NCI-H2196 (cell line): ENCODE data around the gene EMB.
"Not testable (repeated sequence)": the region's sequence is repeated elsewhere in the genome, so short reads cannot be mapped to it uniquely, and the experiment has no call there.

Experiments
- DNase-seq: peaks from one replicate; lab custom pipeline; 2025; ENCODE audit not compliant: unreplicated experiment; lab: John Stamatoyannopoulos, UW

EMB gene

DNA sequence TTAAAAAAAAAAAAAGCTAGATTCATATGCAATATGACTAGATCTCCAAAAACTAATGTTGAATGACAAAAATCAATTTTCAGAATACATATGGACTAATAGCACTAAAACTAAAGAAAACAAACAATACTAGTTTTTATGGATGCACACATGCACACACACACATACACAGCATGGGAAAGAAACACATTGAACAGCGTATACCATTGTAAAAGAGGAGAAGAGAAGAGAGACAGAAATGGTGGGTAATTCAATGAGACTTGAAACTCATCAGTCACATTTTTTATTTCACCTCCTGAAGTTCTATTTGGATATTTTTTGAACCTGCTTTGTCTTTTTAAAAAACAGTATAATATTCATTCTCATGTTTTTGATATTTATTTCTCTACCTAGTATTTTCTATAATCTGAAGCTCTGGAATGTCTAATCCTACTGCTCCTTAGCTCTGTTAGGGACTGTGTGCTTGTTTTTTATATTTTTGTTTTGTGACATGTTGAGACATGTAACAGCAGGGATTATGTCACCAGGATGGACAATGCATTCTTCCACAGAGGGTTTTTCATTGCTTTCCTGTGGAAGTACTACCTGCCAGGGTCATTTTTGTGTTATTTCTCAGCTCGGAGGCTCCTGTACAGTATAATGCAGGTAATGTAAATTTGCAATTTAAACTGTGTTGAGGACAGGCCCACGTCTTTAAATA is 17.8 kb downstream of the EMB start:
- not testable (repeated sequence) for DNase-seq

DNA sequence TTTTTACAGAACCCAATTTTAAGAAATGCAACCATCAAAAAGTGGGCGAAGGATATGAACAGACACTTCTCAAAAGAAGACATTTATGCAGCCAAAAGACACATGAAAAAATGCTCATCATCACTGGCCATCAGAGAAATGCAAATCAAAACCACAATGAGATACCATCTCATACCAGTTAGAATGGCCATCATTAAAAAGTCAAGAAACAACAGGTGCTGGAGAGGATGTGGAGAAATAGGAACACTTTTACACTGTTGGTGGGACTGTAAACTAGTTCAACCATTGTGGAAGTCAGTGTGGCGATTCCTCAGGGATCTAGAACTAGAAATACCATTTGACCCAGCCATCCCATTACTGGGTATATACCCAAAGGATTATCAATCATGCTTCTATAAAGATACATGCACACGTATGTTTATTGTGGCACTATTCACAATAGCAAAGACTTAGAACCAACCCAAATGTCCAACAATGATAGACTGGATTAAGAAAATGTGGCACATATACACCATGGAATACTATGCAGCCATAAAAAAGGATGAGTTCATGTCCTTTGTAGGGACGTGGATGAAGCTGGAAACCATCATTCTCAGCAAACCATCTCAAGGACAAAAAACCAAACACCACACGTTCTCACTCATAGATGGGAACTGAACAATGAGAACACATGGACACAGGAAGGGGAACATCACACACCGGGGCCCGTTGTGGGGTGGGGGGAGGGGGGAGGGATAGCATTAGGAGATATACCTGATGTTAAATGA is 19.7 kb downstream of the EMB start:
- DNase-seq: not testable (repeated sequence)

DNA sequence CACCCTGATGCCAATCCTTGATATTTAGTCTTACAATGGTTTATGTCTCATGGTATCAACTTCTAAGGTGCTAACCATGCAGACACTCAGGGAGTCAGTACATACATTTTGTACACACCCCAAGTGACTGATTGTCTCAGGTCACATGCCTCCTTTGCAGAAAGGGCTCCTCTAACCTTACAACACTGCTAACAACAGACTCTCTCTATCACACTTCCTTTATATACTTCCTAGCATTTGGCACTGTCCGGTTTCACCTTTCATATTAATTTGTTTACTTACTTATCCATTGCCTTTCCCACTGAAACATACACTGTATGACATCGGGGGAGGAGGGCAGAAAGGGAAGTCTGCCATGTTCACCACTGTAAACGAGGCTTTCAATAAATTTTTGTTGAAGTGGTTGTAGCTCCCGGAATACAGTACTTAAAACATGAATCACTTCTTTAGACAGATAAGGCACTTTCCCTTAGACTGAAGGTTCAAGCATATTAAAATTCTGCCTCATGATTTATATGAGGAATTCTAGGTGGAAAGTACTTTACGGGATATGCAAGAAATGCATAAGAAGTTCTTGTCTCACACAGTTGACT is 20.6 kb downstream of the EMB start:
- DNase-seq: no peak

DNA sequence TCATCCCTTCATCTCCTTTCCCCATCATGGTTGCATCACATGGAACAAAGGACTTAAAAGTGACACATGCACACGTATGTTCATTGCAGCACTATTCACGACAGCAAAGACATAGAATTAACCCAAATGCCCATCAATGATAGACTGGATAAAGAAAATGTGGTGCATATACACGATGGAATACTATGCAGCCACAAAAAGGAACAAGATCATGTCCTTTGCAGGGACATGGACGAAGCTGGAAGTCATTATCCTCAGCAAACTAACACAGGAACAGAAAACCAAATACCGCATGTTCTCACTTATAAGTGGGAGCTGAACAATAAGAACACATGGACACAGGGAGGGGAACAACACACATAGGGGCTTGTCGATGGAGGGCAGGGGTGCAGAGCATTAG is 21.4 kb downstream of the EMB start:
- not testable (repeated sequence) for DNase-seq

DNA sequence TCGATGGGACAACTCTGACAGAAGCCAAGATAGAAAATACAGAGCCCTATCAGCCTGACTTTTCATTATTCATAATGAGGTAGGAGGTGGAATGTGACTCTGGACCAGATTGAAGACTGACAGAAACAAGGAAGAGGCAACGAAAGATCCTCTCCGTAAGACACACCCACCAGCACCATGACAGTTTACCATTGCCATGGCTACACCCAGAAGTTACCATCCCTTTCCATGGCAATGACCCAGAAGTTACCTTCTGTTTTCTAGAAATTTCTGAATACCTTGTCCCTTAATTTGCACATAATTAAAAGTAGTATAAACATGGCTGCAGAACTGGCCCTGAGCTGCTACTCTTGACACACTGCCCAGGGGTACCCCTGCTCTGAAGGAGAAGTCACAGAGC is 24.5 kb downstream of the EMB start:
- DNase-seq: not testable (repeated sequence)

DNA sequence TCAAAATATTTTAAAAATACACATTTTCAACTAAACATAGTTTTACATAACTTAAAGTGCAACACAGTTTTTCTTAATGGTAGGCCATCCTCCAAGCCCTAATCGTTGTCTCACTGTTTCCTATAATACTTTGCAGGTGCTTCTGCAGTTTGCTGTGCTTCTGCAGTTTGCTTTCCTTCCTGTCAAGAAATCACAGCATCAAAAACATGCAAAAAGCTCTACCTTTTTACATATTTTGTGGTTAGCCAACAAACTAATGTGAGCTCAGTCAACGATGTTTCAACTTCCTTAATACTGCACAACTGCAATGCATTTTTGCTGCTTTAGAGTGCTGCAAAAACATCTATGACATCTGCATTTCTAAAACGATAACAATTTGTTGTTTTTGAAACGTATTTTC is 25.2 kb downstream of the EMB start:
- no peak for DNase-seq

DNA sequence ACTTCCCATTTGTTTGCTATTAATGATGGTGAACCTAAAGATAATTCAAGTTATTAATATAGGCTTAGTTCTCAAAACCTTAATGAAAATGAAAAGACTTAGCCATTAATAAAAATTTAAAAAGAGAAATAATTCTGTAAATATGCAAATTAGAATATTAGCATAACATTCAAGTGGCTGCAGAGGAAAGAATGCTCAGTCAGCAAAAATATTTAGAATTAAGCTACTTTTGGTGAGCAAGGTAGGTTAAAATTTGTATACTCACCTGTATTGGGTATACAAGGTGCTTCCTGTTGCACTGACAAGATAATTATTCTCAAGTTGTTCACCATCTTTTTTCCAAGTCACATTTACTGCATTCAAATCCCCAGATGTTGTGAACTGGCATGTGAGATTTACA is 30.2 kb downstream of the EMB start:
- DNase-seq: not testable (repeated sequence)

DNA sequence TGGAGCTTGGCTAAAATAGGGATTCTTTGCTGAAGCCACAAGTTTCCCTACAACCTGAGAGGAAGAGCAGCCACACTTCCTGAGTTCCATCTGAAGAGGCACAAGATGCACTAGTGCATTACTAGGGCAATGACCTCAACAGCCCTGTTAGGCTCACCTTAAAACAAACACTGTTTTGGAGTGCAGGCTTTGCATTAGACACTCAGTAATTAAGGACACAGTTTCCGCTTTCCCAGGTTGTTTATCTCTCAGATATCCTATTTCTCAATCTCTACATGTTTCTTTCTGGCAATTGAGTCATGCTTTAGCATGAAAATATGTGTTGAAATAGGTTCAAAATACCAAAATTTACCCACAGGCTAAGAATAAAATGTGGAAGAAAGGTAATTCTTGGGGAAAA is 34.2 kb downstream of the EMB start:
- no peak for DNase-seq

DNA sequence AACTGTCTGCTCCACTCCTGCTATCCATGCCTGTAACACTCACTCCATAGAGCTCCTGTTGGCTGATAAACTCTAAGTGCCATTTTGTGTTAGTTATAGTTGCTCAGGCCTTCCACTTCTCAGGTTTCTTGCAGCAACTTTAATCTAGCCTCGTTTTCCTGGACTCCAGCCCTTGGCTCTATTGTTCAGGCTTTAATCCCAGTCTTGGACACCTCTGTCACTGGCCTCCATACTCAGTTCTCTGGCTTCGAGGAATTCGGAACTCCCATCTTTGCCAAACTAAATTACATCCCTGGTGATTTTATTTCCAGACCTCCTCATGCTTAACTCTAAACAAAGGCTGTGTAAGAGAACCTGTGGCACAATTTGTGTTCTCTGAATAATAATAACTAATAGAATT is 39.8 kb downstream of the EMB start:
- DNase-seq: no peak

DNA sequence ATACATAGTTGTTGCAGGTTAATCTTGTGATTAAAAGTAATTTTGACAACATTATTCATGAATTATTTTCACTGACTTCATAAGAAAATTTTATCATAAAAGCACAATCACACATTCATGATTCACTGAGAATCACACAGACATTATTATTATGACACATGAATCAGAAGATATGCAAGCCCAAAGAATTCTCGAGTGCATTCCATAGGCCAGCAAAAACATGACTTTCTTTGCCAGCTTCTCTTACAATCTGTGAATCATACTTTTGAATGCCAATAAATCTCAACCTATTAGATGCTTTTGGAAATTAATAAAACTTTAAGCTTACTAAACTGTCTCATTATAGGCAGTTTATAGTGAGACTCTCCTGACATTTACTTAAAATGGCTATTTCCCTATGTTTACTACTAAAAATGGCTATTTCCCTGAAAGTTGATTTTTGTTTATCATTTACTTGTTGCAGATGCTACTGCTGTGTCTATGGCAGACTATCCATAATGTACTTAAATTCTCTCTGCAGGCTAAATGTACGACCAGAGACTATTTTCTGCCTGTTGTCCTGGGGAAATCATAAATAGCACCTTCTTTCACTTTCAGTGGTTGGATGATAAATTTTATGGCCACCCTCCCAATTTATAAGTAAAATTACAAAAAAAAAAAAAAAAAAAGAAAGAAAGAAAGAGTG is 47.0 kb downstream of the EMB start:
- DNase-seq: not testable (repeated sequence)

DNA sequence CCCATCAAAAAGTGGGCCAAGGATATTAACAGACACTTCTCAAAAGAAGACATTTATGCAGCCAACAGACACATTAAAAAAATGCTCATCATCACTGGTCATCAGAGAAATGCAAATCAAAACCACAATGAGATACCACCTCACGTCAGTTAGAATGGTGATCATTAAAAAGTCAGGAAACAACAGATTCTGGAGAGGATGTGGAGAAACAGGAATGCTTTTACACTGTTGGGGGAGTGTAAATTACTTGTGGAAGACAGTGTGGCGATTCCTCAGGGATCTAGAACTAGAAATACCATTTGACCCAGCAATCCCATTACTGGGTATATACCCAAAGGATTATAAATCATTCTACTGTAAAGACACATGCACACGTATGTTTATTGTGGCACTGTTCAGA is 48.8 kb downstream of the EMB start:
- DNase-seq: not testable (repeated sequence)

DNA sequence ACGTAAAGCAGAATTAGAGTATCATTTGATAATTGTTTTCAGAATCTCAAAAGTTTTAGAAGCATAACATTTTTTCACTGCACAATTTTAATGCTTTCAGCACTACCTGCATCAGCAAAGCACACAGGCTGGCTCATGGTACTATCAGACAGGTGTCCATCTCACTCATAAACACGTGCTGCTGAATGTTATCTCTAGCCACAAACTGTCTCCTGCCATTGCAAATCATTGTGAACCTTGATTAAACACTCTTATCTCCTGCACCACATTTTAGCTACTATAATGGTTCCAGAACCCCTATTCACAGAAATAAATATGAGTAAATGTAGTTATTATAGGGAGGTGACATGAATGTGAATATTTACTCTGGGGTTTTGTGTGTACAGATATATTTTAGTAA is 56.7 kb downstream of the EMB start:
- DNase-seq: not testable (repeated sequence)

DNA sequence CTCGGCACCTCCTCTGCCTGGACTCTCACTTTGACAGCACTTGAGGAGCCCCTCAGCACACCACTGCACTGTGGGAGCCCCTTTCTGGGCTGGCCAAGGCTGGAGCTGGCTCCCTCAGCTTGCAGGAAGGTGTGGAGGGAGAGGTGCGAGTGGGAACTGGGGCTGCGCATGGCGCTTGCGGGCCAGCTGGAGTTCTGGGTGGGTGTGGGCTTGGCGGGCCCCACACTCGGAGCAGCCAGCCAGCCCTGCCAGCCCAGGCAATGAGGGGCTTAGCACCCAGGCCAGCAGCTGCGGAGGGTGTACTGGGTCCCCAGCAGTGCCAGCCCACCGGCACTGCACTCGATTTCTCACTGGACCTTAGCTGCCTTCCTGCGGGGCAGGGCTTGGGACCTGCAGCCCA is 64.4 kb downstream of the EMB start:
- not testable (repeated sequence) for DNase-seq

DNA sequence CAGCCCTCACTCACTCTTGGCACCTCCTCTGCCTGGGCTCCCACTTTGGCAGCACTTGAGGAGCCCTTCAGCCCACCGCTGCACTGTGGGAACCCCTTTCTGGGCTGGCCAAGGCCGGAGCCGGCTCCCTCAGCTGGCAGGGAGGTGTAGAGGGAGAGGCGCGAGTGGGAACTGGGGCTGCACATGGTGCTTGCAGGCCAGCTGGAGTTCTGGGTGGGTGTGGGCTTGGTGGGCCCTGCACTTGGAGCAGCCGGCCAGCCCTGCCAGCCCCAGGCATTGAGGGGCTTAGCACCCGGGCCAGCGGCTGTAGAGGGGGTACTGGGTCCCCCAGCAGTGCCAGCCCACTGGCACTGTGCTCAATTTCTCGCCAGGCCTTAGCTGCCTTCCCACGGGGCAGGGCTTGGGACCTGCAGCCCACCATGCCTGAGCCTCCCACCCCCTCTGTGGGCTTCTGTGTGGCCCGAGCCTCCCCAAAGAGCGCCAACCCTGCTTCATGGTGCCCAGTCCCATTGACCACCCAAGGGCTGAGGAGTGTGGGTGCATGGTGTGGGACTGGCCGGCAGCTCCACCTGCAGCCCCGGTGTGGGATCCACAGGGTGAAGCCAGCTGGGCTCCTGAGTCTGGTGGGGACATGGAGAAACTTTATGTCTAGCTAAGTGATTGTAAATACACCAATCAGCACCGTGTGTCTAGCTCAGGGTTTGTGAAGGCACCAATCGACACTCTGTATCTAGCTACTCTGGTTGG is 71.6 kb downstream of the EMB start:
- not testable (repeated sequence) for DNase-seq

DNA sequence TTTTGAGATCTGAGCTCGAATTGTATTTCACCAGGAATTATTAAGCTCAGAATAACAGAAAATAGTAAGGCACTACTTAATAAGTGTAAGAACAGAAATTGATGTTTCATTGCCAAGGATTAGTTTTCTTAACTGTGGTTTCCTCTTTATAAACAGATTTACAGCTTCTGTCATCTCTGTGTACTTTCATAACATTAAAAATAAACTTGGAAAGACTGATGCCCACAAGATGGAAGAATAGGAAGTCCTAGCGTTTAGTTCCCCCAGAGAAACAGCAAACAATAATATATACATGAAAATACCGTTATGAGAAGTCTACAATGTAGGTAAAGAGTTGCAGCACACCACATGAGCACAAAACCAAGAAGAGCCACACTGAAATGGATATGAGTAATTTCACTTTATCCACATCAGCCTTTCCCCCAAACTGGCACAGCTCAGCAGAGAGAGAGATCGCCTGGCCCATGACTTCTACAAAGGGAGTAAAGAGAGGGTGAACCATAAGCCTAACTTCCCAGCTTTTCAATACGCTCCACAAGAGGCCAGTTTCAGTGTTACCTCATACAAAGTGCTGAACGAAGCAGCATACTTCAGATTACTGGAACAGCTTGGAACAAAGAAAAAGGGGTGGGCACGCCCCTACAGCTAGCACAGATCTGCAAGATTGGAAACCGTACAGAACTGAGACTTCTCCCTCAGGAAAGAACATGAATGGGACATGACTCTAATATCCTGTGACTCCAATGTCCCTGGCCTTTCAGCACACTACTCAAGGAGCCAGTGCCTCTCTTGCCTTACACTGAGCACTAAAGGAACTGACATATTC is 75.4 kb downstream of the EMB start:
- DNase-seq: no peak

DNA sequence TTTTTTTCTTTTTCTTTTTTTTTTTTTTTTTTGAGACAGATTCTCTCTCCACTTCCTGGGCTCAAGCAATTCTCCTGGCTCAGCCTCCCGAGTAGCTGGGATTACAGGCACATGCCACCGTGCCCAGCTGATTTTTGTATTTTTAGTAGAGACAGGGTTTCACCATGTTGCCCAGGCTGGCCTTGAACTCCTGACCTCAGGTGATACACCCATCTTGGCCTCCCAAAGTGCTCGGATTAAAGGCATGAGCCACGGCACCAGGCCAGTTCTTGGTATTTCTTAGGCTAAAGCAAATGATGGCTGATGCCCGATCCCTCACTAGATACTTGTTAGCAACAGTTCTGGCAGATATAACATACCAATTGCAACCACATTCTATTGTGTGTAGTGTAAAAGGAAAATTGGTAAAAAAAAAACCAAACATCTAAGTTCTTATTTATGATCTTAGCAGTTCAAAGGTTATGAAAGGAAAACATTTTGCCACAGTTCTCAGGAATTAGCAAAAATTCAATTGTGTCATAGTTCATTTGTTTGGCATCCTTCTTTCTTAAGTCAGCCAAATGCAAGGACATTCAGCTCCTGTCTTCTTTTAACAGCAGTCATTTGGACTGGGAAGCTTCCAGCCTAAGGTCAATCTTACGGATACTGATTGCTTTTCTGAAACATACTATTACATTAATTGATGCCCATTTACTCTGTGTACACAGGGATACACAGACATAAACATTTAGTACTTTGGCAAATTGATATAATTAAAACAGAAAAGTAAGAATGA is 76.4 kb downstream of the EMB start:
- not testable (repeated sequence) for DNase-seq

DNA sequence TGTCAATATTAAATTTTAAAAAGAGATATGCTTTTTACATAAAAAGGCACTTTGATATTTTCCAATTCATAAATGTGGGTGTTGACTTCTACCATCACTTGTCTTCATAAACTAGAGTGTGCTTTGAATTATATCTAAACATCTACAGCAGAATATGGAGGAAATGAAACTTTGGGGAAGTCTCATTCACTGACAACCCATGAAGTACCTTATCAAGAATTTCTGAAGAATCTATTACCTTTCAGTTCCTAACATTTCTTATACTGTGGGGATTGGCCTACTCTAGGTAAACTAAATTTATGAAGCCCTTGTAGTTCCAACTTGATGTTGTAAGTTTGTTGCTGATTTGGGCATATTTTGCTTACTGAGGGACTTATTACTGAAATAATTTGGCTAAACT is 81.9 kb downstream of the EMB start:
- DNase-seq: no peak

DNA sequence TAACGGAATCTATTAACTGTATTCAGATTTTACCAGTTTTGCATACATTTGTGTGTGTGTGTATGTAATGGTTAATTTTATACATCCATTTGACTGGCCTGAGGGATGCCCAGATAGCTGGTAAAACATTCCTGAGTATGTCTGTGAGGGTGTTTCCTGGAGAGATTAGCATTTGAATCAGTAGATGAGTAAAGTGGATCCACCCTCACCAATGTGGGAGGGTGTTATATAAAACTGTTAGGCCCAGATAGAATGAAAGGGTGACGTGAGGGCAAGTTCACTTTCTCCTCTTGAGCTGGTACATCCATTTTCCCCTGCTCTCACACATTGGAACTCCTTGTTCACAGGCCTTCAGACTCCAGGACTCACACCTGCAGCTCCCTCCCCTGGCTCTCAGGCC is 88.7 kb downstream of the EMB start:
- no peak for DNase-seq
